Dermis microvascular lymphatic vessel endothelial cell (primary cell): ENCODE data around the gene MAP3K6. TPM values are rescaled to one million over a fixed set of nuclear protein-coding genes. Genes with fewer than 3 reads are reported as not detected.
A peak's percentile ranks its signal among the peaks of the same experiment; 100 is the strongest.

Experiments
- DNase-seq, 2 donors: peaks; one replicate each; pipeline versions ENCODE4 v3.0.0 to v3.0.0-alpha.2; 2010; ENCODE audit warnings: low read depth in 2 of 2
- total RNA-seq: library from RNA; depleted of rRNA; stranded (reverse); fragments of >200 nt; gene quantifications from 2 replicates; pipeline ENCODE4 v1.2.1, GENCODE V29; 2014

The MAP3K6 gene
- total RNA-seq, 1 donor from 2014 or later = 3.3 TPM

DNA sequence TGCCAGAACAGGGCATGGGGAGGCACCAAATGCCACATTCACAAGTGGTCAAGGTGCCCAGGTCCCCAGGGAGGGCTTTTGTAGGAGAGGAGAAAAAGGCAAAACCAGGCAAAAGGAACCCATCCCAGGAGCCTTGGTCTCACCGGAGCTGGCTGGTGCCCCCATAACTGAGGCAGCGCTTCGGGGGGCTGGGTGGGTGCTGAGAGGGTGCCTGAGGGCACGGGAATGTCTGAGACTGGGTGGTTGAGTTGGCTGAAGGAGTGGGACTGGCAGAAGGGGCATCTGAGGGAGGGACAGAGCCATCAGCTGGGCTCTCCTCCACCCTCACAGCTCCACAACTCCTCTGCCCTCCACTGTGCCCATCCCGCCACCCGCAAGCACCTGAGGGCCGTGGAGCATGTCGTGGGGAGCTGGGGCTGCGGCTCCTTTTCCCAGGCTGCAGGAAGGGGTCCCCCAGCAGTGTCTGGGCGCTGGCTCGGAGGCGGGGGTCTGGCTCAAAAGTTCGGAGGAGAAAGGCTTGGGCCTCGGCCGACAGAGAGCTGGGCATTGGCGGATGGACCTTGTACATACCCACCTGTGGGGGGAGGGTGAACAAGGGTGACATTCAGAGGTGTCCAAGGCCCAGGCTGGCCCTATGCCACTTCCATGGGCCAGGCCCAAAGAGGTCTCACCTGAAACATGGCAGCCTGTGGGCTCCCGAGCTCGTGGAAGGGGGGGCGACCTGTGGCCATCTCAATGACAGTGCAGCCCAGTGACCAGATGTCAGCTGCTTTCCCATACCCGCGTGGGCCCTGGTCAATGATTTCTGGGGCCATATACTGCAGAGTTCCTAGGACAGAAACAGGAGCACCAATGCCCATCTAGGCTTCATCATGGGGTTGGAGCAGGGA lies 8.5 kb downstream of the MAP3K6 start:
- DNase-seq = no peak

DNA sequence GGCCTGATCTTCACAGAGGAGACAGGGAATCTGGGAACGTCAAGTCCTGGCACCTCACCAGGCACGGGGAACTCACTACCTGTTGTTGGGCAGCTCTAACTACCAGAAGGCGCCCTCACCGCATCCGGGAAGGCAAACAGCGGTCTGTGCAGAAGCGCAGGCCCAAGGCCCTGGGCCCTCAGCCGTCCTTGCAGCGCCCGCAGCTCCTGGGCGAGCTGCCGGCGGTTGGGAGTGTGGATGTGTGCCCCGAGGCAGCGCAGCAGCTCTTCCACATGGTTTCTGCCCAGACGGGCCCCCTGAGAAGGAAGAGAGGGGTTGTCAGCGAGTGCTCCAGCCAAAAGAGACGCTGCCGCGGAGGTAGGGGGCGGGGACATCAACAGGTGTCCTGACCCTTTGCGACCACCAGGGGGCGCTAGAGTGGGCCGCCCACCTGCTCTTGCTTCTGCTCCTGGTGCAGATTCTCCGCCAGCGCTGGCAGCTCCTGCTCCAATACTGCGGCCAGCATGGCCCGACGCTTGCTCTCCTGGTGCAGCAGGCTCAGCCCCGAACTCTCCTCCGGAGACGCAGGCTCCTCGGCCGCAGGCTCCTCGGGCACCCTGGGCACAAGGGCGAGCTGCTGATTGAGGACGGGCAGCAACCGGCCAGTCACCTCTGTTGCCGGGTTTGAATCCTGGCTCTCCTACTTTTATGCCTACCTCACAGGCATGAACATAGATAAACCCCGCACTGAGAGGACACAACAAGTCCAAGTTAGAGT lies 9.3 kb downstream of the MAP3K6 start:
- DNase-seq = peak; percentile 28 to 60

DNA sequence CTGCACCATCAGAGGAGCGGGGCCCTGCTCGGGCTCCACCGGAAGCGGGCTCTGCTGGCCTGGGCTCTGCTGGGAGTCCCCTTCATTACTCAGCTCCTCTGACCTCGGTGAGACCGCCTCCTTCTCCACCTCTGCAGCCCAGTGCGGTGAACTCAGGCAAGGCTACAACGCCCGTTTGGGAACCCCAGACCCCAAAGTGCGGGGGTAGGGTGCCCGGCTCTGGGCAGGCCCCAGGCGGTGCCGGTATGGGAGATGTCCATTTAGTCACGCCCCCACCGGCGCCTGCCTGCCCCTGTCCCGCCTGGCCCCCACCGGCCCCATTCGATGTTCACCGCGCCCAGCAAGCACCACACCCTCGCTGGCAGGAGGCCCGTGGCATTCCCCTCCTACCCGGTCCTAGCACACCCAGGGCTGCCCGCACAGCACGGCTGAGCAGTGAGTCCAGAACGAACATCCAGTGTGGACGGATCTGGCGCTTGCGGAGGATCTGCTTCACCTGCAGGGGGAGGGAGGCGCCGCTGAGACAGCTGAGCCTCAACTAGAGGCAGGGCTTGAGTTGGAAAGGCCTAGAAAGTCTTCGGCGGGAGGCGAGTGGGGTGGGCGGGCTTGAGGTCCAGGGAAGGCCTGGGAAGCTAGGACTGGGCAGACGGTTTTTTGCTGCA lies 10.0 kb downstream of the MAP3K6 start:
- no peak for DNase-seq

- DNase-seq = no peak
These were observed 10.5 kb downstream of the MAP3K6 start for GRCh38 chr1:27356277-27356618.

DNA sequence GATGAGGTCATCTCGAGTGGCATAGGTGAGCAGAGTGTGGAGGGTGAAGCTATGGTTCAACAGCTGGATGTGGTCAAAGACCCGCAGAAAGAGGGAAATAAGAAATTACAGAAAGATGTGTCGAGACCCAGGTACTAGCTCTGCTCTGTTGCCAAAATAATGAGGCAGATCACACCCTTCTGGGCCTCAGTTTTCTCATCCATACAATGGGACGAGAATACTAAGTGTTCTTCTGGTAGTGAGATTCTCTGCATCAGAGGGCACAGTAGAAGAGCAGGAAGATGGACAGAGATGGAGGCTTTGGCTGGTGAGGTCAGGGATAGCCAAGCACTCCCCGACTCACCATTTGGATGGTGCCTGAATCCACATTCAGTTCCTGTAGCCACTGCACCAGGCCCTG lies 11.1 kb downstream of the MAP3K6 start:
- no peak for DNase-seq

DNA sequence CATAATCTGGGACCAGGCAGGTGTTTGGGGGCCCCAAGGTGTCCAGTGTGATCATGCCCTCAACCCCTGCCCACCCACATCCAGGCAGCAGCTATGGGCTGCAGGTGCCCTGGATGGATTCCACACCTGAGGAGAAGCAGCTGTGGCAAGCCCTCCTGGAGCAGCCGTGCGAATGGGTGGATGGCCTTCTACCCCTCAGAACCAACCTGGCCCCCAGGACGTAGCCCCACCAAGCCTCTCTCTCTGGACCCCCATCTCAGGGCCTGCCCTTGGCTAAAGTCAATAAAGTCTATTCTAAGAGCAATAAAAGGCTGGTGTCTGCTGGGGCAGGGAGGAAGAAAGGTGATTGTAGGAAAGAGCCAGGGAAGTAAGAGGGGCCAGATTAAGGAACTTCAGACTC lies 13.1 kb downstream of the MAP3K6 start:
- DNase-seq = no peak

DNA sequence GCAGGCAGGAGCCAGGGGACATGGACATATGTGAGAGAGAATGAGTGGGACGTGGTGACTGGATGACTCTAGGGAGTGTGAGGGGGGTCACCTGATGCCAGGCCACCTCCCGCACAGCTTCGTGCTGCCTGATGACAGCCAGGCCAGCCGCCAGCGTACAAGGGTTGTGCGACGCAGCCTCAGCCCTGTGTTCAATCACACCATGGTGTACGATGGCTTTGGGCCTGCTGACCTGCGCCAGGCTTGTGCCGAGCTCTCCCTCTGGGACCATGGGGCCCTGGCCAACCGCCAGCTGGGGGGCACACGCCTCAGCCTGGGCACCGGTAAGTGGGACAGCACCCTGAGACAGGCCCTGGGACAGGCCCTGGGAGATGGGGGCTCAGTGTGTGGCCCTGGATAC lies 13.6 kb downstream of the MAP3K6 start:
- DNase-seq = no peak

DNA sequence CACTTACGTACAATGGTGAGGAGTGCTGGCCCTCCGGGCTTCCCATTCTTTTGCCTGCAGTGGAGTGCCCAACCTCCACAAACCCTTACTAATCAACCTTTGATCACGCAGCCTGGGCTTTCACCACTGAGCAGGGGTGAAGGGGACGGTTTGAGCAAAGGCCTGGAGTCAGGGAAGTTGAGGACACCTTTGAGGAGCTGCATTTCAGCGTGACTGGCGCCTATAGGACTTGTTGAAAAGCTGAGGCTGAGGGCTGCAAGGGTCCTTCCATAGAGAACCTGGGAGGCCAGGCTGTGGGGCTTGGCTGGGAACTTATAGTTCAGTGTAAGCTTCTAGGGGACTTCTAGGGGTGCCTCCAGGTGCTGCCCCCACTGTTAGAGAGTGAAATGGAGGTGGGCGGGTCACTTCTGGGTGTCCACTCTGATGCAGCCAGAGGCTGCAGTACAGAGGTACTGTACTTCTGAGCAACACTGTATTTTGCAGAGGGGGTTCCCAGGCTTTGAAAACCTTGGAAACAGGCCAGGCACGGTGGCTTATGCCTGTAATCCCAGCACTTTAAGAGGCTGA lies 15.1 kb downstream of the MAP3K6 start:
- DNase-seq = no peak

- DNase-seq = peak in 1 of 2 donors; percentile 16
These were observed 15.9 kb downstream of the MAP3K6 start for GRCh38 chr1:27350663-27351540.

DNA sequence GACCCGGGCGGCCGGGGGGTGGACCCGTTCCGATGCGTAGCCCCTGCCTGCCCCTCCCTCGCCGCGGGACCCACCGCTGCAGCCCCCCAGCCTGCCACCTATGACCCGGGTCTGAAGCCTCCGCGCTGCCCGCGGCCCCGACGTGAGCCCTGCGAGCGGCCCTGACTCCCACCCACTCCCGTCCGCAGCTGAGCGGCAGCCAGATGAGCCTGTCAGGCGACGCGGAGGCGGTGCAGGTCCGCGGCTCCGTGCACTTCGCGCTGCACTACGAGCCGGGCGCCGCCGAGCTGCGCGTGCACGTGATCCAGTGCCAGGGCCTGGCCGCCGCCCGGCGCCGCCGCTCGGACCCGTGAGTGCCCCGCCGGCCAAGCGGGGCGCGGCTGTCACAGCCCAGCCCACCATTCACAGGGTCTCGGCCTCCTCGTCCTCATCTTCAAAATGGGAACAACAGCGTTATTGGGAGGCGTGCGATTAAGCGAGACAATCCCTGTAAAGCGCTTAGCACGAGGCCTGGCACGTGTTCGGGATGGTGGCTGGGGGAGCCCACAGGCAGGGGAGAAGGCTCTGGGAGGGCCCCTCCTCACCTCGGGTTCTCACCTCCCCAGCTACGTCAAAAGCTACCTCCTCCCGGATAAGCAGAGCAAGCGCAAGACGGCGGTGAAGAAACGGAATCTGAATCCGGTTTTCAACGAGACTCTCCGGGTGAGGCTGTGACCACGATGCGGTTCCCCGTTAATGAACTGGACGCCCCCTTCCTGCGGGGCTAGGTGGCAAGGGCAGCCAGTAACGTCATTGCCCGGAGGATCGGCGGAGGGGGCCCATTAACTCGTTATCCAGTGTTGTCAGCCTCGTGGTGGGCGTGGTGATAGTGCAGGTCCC lies 16.7 kb downstream of the MAP3K6 start:
- DNase-seq = peak; percentile 36 to 77

DNA sequence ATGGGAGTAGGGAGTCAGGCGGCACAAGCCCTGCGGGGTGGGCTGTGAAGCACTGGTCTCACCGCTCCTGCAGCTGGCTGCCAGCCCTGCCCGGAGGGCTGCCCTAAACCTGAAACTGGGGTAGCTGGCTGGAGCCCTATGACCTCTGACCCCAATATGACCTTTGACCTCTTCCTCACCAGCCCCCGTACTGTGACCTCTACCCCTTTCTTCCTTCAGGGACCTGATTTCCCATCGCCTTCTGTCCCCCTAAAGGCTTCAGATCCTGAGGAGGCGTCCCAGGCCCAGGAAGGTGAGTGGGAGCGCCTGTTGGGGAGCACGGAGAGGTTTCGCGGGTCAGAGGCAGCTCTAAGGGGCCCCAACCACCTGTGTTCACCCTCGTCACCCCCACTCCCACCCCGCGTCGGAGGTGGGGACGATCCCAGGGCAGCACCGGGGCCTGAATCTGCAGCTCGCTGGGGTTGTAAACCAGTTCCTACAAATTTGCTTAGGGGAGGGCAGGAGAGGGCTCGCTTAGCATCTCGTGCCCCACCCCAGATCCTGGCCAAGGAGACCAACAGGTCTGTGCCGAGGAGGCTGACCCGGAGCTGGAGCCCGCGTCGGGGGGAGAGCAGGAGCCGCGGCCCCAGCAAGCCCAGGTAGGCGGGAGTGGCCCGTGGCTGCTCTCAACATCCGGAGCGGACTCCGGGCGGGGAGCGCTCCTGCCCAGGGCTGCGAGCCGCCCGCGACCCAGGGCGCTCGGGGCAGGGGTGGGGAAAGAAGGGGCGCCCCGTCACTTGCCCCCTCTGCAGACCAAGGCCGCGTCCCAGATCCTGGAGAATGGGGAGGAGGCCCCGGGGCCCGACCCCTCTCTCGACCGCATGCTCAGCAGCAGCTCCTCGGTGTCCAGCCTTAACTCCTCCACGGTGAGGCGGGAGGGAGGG lies 17.6 kb downstream of the MAP3K6 start:
- DNase-seq = no peak

GRCh38 chr1:27346991-27347624 lies 19.7 kb downstream of the MAP3K6 start:
- DNase-seq = peak in 1 of 2 donors; percentile 15

- no peak for DNase-seq
These were observed 20.4 kb downstream of the MAP3K6 start for GRCh38 chr1:27346357-27346756.

GRCh38 chr1:27345272-27345671 lies 21.5 kb downstream of the MAP3K6 start:
- no peak for DNase-seq

- no peak for DNase-seq
These were observed 23.1 kb downstream of the MAP3K6 start for GRCh38 chr1:27343639-27344025.

DNA sequence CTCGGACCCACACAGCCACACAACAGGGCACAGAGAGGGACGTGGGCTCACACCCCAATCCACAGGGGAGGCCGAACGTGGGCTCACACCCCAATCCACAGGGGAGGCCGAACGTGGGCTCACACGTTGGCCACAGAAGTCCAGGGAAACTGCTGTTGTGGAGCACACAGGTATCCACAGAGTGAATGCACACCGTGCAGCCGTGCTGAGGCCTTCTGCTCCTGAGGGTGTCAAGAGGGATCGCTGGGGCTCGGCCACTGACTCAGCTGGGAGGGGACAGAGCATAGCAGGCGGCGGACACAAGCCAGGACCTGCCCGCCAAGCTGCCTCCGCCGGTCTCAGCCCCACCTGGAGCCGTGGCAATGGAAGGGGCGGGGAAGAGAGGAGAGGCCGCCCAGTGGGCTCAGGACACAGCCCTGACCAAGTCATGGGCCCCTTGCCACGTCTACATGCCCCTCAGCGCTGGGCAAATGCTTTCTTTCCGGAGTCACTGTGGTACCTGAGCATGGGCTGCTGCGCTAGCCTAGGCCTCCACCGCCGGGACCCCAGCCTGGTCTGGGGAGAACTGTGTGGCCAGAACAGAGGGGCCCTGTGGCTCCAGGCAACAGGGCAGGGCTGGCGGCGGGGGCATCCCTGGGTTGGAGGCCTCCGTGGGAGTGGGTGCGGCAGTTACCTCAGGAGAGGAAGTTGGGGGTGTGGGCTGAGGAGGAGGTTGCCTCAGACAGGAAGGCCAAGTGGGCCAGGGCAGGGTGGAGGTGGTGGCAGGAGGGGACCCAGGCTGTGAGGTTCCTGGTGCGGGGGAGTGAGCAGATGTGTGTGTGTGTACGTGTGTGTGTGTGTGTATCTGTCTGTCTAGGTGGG lies 23.8 kb downstream of the MAP3K6 start:
- no peak for DNase-seq

DNA sequence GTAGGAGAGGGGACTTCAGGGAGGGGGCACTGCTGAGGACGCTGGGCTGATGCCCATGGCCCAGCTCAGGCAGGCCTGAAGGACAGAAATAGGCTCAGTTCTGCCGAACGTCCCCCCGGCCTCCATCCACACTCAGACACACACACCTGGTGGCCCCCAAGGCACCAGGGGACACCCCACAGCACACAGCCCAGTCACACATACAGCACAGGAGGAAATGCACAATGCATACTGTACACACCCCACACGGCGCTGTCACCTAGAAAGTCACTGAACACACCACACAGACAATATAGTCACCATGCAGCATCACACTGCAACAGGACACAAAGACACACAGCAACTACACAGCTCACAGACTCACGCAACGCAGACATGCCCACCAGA lies 24.4 kb downstream of the MAP3K6 start:
- no peak for DNase-seq
